CD4-positive, alpha-beta T cell treated with Interleukin-6 for 4 hours (primary cell): ENCODE data around the gene EVC2.
"Not testable (repeated sequence)": the region's sequence is repeated elsewhere in the genome, so short reads cannot be mapped to it uniquely, and the experiment has no call there.

Experiments
- DNase-seq: peaks from one replicate; pipeline ENCODE4 v3.0.0-alpha.2; 2020; ENCODE audit warnings: mixed read lengths

EVC2 gene

DNA sequence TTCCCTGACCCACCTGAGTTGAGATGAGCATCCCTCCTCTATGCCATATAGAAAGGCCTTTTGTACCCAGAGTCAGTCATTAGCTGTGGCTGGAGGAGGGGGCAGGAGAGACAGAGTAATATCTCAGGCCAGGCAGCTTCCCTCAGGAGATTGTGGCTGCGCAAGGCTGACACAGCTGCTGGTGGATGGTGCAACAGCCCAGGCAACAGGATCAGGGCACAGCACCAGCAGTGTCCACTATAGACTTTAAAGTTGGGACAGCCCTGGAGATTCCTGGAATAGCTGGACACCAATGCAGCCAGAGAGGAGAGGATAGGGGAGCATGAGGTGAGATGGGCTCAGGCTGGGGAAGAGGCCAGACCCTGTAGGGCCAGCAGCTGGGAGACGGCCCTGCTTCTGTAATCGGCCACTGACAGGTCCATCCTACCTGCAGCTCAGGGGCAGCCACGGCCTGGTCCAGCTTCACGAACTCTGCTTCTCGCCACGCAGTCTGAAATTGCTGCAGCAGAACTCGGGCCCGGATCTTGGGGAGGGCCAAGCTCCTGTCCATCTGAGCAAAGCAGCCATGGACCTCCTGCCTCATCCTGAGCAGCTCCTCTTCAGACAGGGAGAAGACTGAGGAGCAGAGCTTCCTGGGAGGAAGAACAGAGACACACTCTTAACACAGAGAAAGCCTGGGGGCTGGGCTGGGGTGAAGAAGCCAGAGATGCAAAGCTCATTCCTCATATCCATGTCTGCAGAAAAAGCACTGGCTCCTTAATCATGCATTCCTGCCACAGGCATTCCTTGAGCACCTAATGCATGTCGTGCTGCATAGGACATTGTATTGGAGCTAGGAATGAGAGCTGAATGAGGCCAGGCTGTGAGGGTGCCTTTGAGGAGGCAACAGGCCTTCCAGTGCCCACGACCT, 90.1 kb downstream of the EVC2 start:
- no peak for DNase-seq

DNA sequence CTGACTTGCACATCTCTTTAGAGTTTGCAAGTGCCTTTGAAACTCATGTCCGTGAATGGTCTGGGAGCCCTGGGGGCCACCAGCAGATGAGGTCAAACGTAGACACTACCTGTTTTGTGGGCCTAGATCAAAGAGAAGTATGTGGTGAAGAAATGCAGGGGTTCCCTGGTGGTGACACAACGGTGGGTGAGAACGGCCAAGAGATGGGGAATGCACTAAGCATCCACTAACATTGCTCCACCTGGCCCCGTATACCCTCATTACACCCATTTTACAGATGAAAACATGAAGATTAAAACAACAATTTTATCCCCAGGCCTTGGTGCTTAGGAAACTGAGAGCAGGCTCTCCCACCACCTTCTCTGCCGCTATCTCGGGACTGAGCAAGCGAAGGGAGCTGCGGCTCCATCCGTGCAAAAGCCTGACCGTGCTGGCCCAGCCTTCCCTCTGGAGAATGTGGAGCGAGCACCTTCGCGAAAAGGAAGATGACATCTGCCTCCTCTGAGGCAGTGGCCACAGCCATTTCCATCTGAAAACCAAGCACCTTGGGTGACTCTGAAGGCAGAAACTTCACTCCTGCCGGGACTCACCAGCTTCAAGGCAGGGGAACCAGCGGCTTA, 91.9 kb downstream of the EVC2 start:
- DNase-seq = no peak

DNA sequence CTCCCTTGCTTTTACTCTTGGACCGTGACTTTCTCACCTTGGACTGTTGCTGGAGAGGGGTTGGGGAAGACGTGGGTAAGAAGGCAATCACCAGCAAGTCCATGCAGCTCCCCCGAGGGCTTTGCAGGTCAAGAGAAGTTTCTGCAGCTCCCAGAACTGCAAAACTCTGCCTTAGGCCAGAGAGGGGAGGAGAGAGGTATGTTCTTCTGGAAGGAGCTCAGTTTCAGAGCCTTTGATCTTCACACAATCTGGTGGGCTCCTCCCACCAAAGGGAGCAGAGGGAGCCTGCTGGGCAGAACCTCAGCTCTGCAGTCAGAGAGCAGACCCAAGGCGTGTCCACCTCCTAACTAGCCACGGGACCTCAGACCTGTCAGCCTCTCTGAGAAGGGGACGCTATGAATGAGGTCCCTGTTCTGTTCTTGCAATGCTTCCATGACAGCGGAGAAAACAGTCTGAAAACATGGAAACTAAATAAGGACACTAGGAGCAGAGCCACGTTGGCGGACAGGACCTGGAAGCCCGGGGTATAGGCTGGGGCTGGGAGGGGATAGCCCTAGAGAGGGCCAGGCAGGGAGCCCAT, 92.8 kb downstream of the EVC2 start:
- DNase-seq = no peak

DNA sequence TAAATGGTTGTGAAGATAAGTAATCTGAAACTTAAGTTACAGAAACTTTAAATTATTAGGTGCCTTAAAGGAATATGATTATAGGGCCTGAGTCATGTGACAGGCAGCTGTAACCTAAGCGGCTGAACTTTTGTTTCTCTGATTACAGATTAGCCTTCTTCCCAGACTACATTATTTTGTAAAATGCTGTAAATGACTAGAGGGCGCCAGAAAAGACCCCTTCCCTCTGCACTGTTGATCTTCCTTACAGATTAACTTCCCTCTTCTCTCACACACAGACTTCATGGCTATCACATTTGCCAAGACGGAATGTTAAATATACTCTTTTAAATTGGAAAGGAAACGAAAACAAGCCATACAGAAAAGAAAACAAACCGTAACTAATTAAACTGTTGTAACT, 96.6 kb downstream of the EVC2 start:
- DNase-seq = no peak

DNA sequence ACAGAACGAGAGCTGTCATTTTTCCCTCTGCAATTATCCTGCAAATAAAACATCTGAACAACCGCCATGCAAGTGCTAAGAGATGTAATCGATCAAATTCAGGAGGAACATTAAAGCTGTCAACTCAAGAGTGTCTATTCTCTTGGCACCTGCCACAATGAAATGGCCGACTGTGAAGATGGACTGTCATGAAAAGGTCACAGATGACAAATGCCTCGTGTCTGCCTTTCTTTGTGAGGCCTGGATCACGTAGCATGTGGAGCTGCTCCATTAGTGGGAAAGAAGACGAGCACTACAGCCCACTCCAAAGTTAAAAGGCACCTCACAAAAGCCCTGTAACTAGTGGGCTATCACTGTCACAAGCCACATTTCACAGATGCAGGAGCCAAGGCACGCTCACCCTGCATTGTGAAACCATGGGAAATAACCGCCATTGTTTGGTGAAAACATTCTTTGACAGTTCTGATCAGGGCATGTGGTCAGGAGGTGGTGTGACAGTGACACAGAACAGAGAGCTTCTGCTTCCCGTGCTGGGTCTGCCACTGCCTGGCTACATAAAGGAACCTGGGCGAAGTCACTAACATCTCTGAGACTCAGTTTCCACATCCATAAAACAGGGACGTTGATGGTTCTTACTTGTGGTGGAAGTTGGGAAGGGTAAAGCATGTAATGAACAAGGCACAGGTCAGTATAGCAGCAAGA, 98.9 kb downstream of the EVC2 start:
- no peak for DNase-seq

DNA sequence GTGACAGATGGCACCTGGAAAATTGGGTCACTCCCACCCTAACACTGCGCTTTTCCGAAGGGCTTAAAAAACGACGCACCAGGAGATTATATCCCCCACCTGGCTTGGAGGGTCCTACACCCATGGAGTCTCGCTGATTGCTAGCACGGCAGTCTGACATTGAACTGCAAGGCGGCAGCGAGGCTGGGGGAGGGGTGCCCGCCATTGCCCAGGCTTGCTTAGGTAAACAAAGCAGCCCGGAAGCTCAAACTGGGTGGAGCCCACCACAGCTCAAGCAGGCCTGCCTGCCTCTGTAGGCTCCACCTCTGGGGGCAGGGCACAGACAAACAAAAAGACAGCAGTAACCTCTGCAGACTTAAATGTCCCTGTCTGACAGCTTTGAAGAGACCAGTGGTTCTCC, 114.5 kb downstream of the EVC2 start:
- not testable (repeated sequence) for DNase-seq

DNA sequence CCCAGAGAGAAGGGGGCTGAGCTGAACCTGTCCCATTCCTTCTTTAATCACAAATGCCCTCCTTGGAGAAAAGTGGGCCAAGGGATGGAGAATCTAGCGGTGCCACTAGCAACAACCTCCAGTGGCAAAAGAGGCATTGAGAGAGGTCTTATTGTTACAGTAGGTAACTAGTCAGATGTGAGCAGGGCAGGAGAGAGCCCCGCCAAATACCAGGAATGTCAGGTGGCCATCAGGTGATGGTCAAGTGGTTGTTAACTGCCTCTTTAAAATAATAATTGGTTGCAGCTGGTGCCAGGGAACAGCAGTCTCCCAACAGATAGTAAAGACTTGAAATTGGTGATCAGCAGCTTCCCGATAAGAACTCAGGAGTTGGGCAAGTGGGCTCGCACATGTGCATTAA, 116.1 kb downstream of the EVC2 start:
- no peak for DNase-seq

DNA sequence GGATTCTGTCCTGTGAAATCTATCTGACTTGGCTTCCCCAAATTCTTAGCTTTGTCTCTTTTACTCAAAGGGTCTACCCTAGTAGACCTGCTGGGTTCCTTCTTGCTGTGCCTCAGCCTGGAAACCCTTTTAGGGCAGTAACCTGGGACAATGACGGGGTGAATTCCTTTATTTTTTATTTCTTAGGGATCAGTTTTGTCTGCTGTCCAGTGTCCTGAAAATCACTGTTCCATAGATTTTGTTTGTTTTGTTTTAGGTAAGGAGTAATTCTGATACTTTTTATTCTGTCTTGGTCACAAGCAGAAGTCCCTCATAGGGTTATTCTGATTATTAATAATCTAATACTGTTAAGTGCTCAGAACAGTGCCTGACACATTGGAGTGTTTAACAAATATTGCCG, 118.9 kb downstream of the EVC2 start:
- DNase-seq = no peak

DNA sequence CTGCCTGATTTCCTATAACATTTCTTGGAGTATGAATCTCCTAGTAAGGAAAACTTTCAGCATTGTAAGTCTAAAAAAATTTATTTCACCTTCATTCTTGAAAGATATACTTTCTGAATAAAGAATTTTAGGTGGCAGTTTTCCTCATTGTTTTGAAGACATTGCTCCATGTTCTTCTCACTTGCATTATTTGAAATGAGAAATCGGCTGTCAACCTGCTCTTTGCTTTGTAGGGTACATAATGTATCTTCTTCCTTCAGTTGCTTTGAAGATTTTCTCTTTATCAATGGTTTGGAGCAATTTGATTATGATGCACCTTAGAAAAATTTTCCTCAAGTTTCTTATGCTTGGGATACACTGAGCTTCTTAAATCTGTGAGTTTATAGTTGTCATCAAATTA, 120.3 kb downstream of the EVC2 start:
- no peak for DNase-seq

DNA sequence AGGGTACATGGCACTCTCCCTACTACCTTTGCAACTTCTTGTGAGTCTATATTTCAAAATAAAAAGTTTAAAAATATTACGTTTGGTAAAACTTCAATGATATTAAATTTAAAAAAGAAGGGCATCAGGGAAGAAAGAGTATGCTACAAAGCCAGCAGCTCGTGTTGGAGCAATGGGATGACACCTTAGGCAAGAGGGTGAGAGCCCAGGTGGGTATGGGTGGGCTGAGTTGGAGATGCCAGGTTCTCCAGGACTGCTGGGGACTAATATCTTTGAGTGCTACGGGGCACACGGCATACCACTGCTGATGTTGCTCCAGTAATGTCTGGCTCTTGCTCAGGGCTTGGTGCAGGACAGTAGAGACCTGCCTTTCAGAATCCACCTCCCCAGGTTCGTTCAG, 132.4 kb downstream of the EVC2 start:
- no peak for DNase-seq

DNA sequence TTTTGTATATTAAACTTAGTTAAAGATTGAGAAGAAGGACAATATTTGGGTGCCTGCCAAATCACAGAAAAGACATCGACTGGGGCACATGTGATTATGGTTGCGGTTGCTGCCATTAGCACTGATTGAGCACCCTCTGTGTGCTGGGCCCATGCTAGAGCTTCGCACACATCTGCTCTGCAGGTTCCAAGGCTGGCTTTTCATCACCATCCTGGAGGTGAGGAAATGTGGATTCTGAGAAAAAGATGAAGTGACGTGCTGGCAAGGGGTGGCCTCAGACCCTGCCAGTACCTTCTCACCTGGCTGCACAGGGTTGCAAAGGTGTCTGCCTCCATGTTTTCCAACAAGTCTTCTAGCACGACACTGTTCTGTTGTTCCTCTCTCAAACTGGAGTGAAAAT, 134.0 kb downstream of the EVC2 start:
- no peak for DNase-seq

DNA sequence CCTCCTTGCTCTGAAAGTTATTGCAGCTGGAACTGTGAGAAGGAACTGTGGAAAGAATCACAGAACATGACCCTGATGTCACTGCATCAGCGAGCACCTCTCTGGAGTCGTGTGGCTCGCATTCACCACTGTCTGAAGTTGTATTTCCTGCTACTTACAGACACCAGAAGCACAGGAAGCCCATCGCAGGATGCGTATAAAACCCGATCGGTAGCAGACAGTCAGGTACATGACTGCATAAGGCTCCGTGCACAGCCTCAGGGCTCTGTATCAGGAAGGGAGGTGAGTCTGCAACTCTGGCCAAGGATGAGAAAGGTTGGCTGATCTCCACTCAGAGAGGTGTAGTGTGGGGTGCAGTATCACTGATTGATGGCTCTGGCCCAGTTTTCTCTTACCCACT, 134.4 kb downstream of the EVC2 start:
- no peak for DNase-seq

DNA sequence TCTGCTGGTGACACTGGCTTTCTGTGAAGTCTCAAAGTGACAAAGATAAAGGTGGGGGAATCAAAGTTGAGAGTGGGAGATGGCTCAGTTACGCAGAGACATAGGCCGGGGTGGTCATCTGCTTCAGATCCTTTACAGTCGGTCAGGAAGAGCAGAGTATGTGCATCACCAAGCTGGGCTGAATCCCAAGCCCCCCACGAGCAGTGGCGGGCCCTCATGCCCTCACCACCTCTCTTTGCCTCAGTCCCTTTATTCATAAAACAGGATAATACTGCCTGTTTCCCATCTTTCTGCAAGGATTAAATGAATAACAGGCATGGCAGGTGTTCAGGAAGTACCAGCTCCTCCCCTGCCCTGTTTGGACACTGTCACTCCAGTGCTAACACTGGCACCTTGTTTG, 135.6 kb downstream of the EVC2 start:
- no peak for DNase-seq

DNA sequence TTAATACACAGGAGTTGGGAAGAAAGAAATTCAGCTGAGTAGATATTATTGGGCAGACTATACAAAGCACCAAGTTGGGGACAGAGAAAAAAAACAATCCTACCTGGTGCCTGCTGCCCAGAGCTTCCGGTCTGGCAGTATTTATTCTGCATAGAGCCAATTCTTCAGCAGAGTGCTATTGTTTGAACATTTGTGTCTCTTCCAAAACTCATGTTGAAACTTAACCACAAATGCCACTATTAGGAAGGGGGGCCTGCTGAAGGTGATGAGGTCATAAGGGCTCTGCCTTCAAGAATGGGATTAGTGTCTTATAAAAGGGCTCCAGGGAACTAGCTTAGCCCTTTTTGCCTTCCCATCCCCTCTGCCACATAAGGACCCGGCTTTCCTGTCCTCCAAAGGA, 136.2 kb downstream of the EVC2 start:
- DNase-seq = no peak

DNA sequence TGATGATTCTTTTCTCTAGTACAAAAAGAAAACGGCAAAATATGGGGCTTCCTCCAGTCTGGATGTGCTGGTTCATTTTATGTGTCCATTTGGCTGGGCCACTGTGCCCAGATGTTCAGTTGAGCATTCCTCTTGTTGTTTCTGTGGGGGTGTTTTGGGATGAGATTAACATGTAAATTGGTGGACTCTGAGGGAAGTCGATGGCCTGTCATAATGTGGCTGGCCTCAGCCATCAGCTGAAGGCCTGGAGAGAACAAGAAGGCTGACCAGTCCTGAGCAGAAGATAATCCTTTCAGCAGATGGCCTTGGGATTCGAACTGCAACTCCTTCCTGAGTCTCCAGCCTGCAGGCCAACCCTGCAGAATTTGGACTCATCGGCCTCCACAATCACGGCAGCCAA, 136.7 kb downstream of the EVC2 start:
- DNase-seq = no peak

DNA sequence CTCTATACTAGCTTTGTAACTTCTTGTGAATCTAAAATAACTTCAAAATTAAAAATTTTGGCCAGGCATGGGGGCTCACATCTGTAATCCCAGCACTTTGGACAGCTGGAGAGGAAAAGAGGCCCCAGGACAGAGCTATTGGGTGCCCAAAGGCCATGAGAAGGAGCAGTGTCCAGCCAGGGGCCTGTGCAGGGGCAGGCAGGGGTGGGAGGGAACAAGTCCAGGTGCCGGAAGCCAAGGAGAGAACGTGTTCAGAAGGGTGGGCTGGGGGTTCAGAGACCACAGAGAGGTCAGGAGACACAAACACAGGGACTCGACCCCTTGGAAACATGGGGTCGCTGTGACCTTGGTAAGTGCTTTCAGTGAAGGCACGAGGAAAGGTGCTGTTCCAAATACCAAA, 138.9 kb downstream of the EVC2 start:
- DNase-seq = no peak

DNA sequence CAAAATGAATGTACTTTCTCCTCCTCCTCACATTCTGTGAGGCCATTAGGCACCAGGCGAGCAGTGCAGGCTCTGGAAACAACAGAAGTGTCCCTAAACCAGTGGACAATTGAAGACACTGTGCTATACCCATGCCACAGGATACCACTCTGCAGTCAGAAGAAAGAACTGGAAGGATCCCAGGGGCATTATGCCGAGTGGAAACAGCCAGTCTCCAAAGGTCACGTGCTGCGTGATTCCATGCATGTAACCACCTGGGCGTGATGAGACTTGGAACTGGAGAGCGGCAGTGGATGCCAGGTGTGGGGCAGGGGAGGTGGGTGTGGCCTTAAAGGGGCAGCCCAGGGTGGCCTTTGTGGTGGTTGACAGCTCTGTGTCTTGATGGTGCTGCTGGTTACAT, 139.4 kb downstream of the EVC2 start:
- no peak for DNase-seq

DNA sequence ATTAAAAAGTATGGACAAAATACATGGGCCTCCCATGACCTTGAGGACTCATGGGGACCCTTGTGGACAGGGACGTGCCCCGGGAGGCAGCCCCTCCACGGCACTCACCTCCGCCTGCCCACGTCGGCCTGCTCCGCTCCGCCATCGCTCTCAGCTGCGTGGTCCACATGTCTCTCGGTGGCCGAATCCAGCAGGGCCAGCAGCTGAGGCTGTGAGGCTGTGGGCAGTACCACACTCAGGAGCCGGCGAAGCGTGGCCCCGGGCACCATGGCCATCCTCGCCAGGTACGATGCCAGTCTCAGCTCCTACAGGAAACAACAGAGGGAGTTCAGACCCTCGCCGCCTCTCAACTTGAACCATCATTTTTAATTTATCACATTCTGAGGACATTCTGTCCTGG, 140.0 kb downstream of the EVC2 start:
- no peak for DNase-seq

DNA sequence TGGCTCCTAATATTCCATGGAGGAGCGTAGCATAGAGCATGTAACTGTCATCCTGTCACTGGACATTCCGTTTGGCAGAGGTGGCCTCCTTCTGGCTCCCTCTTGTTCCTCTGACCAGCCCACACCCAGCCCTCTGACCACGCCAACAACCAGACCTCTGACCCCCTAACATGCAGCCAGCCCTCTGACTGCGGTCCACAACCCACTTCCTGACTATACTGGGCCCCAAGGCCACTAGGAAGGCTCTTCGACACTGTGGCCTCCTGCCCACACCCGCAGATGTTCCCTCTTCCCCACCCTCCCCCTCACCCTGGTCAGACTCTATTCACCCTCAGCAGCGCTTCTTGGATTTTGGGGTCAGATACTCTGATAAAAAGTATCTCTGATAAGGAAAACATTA, 141.4 kb downstream of the EVC2 start:
- no peak for DNase-seq

DNA sequence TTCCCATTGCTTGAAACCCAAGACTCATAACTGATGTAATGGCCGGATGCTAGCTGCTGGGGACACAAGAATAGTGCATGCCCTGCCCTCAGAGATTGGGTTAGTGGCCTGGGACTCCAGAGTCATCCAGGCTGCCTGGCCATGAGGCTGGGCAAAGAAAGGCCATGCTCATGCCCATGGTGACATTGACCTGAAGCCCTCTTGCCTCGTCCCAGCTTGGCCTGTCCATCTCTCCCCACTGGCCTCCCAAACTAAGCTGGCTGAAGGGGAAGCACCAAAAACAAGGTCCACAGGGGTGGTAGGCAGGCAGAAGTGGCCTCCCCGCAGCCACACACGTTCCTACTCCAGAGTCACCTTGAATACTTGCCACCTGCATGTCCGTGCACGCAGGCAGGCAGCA, 141.8 kb downstream of the EVC2 start:
- DNase-seq = no peak

DNA sequence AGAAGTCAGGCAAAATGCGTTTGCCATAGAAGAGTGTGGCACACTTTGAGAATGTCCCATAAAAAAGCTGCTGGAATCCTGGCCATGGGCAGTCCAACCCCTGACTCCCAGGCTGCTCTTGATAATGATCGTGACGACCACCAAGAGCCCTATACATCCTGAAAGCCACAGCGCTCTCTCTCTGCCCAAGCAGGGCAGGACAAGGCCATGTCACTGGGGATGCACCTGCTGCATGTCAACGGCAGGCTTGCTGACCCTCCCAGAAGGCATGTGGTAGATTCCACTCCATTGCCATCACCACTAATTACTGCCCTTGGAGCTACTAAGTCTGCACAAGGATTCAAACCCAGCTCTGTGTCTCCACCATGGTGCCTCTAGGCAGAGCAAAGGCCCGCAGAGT, 144.5 kb downstream of the EVC2 start:
- DNase-seq = no peak

DNA sequence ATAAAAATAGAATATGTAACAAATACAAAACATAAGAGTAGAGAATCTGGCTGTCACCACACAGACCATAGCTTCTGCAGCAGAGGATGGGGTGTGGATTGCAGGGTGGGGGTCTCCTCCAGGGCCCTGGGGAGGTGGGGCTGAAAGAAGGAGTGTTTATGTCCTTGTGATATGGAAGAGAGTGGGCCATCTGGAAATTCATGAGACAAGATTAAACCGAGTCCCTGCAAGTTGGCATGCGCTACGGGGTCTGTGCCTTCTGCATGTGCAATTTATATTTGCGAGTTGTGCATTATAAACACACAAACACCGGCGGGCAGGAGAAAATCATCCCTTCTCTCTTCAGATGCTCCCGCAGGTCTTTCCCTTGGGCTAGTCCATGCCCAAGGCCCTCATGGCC, 145.9 kb downstream of the EVC2 start:
- DNase-seq = no peak

DNA sequence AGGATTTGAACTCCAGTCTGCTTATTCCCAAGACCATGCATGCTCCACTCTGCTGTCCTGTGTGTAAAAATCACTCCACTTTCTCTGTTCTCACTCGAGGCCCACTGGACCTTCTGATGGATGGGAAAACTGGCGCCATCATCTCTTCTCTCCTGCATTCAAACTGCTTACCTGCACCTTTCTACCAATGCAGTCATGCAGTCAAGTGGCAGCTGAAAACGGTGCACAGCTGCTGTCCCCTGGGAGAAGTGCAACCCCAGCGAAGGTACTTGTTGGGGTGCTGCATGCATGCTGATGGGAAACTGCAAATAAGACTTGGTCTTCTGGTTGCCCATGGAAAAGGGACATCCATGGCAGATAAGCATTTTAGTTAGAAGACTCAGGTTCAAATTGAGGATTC, 147.1 kb downstream of the EVC2 start:
- no peak for DNase-seq

DNA sequence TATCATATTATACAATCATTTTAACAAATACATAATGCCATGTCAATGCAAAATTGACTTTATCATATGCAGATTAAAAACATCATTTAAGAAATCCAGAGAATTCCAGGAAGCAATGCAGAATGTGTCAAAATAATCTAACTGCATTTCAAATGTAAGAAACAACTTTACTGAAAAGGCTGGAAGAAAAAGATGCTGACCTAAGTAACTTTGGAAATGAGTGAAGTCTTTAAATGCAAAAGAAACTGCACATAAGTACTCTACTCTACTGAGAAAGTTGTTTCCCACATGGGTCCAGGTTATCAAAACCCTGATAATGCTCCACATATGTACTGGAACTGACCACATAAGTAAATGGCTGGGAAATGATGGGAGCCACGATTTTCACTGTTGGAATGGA, 149.9 kb downstream of the EVC2 start:
- DNase-seq = no peak
